Spleen (tissue), 7 donors: ENCODE results near the gene GRAMD1B.

Experiments used
- CTCF ChIP-seq, 11 experiments: fragments of 200-600 bp in 7 of 11; fragments of 450-650 bp in 4 of 11; sonication (generic) in 4 of 11; IDR thresholded peaks in 8 of 11; conservative IDR thresholded peaks in 3 of 11; 1 replicate in 7 of 11; 2 replicates in 4 of 11; pipeline versions ENCODE4 v1.4.0 to v1.8.0; 2016 to 2021; ENCODE audit warnings: antibody characterized with exemption in 11 of 11, inconsistent platforms in 4 of 11, mild to moderate bottlenecking in 1 of 11
- POLR2A ChIP-seq, 3 donors: fragments of 450-650 bp; IDR thresholded peaks; one replicate each; pipeline ENCODE4 v1.5.1; 2017; ENCODE audit warnings: antibody characterized with exemption in 3 of 3, mild to moderate bottlenecking in 1 of 3
- donor health status: DM: no; HTN: no; CAD: no; lungs with moderate emphysema.
- donor health status: DM: no; HTN: no; CAD: no.
- donor health status: DM: no; HTN: no; CAD: no.

DNA sequence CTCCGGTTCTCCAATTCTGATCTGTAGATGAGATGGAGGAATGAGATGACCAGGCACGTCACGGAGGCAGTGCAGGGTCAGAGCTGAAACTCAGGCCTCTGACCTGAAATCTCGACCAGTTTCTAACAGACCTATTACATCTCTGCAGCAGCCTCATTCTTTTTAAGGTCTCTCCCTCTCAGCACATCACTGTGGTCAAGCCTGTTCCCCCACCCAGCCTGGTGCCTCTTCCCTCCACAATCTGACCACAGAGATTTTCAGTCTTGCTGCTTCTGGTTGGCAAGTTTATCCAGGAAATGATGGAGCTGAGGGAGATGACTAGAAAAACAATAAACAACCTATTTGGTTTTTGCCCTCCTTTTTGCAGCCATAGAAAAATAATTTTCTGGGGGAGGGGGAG lies 9.5 kb downstream of the GRAMD1B start:
- TF ChIP-seq CTCF (IDR thresholded peaks at IDR 0.05 in 8 of 11, conservative IDR thresholded peaks at IDR 0.05 in 3 of 11) (no peak), POLR2A (IDR thresholded peaks at IDR 0.05) (no peak)
